HUDEP-2 (cell line): ENCODE data around the gene TMEM247.

Experiments
- DNase-seq, 76 experiments: peaks; one replicate each; lab custom pipeline; 2025; ENCODE audit not compliant: unreplicated experiment in 76 of 76; lab: John Stamatoyannopoulos, UW

Gene TMEM247

GRCh38 chr2:46487667-46488335 is 8.4 kb downstream of the TMEM247 start:
- DNase-seq: no peak

- DNase-seq: no peak
Observed at GRCh38 chr2:46488389-46488788, 9.0 kb downstream of the TMEM247 start.

- DNase-seq: no peak
Observed at GRCh38 chr2:46489423-46490174, 10.2 kb downstream of the TMEM247 start.

- no peak for DNase-seq
Observed at GRCh38 chr2:46490521-46491141, 11.3 kb downstream of the TMEM247 start.

GRCh38 chr2:46492301-46492700 is 12.9 kb downstream of the TMEM247 start:
- DNase-seq: no peak

GRCh38 chr2:46493241-46493970 is 14.0 kb downstream of the TMEM247 start:
- DNase-seq: no peak

GRCh38 chr2:46493971-46494250 is 14.5 kb downstream of the TMEM247 start:
- no peak for DNase-seq

- no peak for DNase-seq
Observed at GRCh38 chr2:46494596-46494995, 15.2 kb downstream of the TMEM247 start.

GRCh38 chr2:46495231-46496030 is 16.1 kb downstream of the TMEM247 start:
- no peak for DNase-seq

GRCh38 chr2:46497766-46498165 is 18.4 kb downstream of the TMEM247 start:
- no peak for DNase-seq

GRCh38 chr2:46498681-46499080 is 19.3 kb downstream of the TMEM247 start:
- no peak for DNase-seq

GRCh38 chr2:46499392-46499785 is 20.0 kb downstream of the TMEM247 start:
- DNase-seq: no peak

GRCh38 chr2:46500801-46501200 is 21.4 kb downstream of the TMEM247 start:
- DNase-seq: no peak

- DNase-seq: no peak
Observed at GRCh38 chr2:46502291-46502885, 23.0 kb downstream of the TMEM247 start.

GRCh38 chr2:46503686-46504085 is 24.3 kb downstream of the TMEM247 start:
- DNase-seq: no peak

- DNase-seq: no peak
Observed at GRCh38 chr2:46504221-46504620, 24.9 kb downstream of the TMEM247 start.

GRCh38 chr2:46504685-46505471 is 25.5 kb downstream of the TMEM247 start:
- no peak for DNase-seq

- no peak for DNase-seq
Observed at GRCh38 chr2:46505472-46505783, 26.1 kb downstream of the TMEM247 start.

- no peak for DNase-seq
Observed at GRCh38 chr2:46506131-46506706, 26.9 kb downstream of the TMEM247 start.
